HG02852 (cell line): ENCODE results near the gene FKBP7.
A peak's percentile ranks its signal among the peaks of the same experiment; 100 is the strongest.
"Not testable (repeated sequence)": the region's sequence is repeated elsewhere in the genome, so short reads cannot be mapped to it uniquely, and the experiment has no call there.

ENCODE experiments used
- ATAC-seq: cut with Tn5 transposase; IDR thresholded peaks from one replicate; pipeline ENCODE4 v1.9.1; 2021; ENCODE audit warnings: mild to moderate bottlenecking, moderate library complexity; ENCODE audit not compliant: unreplicated experiment

FKBP7 gene, protein sequence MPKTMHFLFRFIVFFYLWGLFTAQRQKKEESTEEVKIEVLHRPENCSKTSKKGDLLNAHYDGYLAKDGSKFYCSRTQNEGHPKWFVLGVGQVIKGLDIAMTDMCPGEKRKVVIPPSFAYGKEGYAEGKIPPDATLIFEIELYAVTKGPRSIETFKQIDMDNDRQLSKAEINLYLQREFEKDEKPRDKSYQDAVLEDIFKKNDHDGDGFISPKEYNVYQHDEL

DNA sequence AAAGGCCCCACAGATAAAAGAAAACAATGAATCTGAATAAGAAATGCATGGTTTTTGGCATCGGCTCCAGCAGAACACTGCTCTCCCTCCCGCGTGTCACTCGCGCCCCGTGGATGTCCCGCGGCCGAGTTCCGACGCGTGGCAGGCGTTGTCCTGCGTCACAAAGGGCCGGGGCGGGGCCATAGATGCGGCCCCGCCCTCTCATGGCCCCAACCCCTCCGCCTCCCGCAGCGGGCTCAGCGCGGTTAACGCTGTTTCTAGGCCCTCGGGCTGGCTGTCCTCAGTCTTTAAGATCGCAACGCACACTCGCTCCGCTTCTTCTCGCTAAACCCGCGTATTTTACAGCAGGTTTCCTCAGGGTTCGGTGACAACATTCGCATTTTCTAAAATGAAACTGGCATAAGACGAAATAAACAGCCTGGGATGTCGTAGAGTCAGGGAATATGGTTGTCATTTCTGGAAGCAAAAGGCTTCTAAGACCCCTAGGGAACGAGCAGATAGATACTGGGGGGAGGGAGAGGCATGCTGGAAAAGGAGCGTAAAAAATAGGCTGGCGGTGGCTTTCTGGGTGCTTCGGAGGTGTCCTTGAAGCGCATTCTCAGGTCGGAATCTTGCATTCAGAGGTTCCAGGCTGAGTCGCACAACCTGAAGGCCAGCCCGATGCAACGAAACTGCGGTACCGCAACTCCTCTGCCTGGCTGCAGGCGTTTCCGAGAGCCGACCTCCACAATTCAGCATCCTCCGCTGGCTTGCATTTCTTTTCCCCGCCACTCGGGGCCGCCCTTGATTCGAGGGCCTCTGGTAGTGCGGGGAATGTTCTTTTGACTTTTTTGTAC, at the start of gene FKBP7:
TSS of gene FKBP7 (minus strand) at position 162 of the 836 bp plus-strand sequence. CDS start at position 61, 101 bp downstream.
- peak; percentile 47 for ATAC-seq

DNA sequence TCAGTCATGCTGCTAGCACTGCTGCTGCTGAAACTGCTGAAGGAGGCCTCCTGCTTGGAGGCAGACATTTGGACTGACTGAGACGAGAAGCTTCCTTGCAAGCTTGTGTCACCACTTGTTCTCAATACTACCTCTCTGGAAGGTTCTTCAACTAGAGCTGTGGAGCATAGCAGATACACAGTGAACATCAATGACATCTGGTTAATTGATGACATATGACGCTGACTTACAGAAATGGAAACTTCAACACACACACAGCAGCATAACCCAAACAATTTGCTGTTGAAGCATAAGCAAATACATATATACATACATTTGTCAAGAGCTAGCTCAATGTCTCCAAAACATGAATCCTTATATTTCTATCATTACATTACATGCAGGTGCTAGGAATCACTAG, 49.2 kb upstream of the FKBP7 start:
- ATAC-seq, result no peak

DNA sequence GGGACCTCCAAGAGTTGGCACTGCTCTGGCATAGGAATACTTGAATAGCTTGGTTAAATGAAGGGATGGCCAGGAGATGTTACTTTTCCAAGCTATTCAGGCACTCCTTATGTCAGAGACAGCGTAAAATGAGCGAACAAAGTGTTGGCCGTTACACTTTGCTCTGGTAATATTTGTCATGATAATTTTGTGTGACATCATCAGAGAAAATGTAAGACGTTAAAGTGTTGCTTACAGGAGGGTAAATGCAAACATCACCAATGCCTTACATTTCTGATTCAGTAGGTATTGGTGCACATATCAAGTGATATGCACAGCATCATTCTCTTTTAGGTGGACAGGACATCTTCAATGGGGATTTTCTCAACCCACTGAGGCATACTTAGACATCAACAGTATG, 47.9 kb upstream of the FKBP7 start:
- no peak for ATAC-seq

DNA sequence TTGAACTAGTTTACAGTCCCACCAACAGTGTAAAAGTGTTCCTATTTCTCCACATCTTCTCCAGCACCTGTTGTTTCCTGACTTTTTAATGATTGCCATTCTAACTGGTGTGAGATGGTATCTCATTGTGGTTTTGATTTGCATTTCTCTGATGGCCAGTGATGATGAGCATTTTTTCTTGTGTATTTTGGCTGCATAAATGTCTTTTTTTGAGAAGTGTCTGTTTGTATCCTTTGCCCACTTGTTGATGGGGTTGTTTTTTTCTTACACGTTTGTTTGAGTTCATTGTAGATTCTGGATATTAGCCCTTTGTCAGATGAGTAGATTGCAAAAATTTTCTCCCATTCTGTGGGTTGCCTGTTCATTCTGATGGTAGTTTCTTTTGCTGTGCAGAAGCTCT, 47.1 kb upstream of the FKBP7 start:
- ATAC-seq, result not testable (repeated sequence)

DNA sequence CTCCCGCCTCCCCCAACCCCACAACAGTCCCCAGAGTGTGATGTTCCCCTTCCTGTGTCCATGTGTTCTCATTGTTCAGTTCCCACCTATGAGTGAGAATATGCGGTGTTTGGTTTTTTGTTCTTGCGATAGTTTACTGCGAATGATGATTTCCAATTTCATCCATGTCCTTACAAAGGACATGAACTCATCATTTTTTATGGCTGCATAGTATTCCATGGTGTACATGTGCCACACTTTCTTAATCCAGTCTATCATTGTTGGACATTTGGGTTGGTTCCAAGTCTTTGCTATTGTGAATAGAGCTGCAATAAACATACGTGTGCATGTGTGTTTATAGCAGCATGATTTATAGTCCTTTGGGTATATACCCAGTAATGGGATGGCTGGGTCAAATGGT, 46.6 kb upstream of the FKBP7 start:
- ATAC-seq, result not testable (repeated sequence)

DNA sequence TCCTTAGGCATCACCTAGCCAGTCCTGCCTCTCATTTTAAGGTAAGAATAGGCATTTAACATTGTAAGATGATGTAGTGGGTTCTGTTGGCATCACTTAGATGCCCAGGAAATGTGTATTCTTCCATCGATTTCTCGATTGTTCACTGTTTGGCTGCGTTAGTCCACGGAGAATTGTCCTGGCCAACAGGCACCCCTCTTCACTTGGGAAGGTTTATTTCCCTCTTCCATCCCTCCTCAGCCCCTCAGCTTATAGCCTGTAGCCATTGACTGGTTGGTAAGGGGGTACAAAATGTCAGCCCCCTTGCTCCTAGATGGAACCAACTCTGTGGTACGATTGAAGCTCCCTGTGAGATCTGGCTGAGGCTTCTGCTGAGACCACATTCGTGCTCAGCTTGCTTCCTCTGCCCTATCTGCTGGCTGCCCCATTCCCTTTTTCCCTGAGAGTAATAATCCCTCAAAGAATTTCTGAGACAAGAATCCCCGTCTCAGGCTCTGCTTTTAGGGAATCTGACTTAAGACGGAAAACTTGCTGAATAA, 45.3 kb upstream of the FKBP7 start:
- ATAC-seq, result peak; percentile 12

DNA sequence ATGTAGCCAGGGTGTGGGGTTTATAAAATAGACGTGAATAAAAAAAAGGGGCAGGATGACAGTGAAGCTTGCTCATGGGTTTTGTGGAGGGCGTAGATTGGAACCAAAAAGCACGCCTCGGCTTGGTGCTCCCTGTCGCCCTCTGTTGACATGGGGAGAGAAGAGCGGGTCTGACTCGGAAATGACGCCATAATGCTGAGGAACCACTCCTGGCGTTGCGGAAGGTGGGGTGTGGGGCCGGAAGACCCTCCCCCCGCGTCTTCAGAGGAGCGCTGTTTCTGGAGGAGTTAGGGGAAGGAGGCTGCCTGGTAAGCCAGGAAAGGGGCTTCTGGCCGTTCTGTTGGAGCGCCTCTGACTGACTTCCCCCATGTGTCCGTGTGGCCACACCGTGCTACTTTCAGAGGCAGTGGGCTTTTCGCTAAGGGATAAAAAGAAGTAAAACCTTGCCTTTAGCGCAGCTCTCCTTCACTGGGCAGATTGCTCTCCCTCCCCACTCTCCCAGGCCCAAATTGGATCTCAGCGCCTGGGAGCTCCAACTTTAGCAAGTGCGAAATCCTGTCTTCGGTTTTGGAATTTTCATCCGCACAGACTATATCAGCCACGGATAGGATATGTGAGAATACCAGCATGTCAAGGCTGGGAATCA, 44.7 kb upstream of the FKBP7 start:
- peak; percentile 94 for ATAC-seq

DNA sequence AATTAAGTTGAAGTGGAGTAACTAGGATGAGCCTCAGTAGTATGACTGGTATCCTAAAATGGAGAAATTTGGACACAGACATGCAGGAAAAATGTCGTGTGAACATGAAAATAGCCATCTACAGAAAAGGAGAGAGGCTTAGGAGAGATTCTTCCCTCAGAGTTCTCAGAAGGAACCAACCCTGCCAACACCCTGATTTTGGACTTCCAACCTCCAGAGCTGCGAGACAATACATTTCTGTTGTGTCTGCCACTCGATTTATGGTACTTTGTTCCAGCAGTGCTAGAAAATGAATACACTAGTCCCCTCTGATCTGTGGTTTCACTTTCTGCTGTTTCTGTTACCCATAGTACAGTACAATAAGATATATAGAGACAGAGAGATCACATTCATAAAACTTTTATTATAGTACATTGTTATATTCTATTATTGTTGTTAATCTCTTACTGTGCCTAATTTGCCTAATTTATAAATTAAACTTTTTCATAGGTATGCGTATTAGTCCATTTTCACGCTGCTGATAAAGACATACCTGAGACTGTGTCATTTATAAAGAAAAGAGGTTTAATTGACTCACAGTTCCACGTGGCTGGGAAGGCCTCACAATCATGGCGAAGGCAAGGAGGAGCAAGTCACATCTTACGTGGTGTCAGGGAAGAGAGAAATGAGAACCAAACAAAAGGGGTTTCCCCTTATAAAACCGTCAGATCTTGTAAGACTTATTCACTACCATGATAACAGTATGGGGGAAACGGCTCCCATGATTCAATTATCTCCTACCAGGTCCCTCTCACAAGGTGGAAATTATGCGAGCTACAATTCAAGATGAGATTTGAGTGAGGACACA, 43.1 kb upstream of the FKBP7 start:
- ATAC-seq, result no peak

DNA sequence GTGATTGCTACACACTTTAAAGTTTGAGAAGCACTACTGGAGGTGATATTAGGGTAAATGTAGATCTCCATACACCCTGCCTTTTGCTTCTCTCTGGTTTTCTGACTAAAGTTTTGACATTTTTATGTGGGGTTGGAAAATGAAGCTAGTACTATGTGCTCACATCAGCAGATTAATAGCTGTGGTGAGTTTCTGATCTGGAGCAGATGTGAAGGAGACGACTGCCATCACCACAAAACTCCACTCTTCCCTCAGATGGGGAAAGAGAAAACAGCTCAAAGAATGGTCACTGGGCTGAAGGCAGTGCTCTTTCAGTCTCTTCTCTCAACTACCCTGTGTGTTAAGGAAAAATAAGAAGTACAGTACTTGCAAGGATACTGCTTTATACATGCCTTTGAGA, 39.1 kb upstream of the FKBP7 start:
- ATAC-seq, result no peak

DNA sequence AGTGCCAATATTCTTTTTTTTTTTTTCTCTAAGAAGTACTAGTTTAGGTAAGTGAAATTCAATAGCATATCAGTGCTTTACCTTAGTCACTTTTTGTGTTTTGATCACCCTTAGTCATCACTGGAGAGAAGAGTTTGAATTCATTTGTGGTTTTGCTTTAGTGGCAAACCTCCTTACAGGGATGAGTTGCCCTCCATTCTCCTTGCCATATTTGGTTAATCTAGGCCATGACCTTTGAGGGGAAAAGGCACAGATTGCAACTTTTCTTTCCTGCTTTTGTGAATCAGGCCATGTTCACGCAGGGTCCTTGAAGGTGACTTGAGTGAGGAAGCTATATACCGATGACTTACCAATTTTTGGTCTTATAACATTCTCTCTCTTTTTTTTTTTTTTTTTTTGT, 36.3 kb upstream of the FKBP7 start:
- ATAC-seq, result no peak

DNA sequence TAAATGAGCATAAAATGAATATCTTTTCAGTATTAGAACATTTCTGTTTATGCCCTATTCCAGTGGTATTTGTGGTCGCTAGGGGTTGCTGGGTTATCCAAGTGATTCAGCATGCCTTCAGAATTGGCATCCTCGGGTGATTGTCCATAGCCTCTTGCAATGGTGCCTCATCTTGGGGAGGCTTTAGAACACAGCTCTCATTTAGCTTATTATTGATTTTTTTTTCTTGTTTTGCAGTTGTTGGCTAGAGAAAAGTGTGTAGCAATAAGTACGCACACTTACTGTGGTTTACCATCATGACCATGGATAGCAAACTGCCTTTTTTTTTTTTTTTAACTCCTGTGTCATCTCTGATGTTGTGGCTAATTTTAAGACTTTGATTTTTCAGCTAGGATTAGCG, 35.5 kb upstream of the FKBP7 start:
- ATAC-seq, result no peak

DNA sequence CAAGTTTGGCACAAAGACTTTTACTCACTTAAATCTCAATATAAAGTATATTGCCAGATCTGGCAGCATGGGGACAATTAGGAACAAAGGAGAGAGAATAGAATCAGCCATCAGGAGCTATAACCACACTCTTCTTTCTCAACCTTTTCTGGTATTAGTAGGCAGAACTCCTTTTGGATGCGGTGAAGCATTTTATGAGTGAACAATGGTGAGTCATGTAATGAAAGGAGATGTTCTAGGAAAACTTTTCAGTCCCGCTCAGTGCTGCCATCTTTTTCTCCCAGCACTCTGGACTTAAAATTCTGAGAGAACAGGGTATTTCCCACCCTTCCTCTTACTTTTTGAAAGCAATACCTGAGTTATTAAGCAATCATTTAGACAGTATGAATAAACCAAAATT, 34.1 kb upstream of the FKBP7 start:
- ATAC-seq, result no peak

DNA sequence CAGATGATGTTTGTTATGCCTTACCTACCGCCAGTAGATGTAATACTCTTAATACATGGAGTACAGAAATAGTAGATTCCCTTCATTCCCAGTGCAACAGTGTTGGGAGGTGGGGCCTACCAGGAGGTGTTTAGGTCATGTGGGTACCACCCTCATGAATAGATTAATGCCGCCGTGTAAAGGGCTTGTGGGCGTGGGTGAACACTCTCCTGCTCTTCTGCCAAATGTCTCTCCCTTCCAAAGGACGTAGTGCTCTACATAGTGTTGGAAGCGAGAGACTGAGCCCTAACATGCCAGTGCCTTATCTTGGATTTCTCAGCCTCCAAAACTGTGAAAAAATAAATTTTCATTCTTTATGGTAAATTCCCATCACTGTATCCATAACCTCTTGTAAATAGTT, 32.0 kb upstream of the FKBP7 start:
- no peak for ATAC-seq

DNA sequence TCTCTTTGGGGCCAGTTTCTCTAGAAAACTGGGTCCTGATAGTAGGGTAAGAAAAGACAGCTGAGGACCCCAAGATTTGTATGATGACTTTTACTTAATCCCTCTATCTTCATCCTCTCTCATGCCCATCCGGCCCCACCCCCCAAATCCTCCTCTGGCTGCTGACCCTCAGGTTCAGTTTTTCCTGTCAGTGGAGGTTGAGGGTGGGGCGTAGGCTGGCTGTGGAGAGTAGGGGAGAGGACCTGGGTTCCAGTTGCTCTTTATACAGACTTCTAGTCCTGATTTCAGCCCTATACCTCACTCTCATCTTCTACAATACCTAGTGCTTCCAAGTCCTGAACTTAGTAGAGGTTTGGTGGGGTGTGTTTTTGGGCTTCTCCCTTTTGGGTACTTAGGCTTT, 30.2 kb upstream of the FKBP7 start:
- no peak for ATAC-seq

DNA sequence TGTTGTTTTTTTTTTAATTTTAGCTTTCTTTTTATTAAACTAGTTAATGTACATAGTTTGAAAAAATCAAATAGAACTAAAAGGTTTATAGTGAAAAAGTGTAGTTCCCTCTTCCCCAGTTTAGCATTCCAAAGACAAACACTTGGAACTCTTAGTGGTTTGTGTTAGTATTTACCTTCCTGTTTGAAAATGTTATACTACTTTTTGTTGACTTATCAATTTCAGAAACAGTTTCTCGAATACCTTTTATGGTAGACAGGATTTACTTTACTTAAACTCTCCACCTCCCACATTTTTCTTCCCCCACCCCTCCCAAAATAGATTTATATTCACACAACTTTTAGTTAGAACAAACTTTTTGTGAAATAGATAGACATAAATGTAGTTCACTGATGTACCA, 28.5 kb upstream of the FKBP7 start:
- no peak for ATAC-seq

DNA sequence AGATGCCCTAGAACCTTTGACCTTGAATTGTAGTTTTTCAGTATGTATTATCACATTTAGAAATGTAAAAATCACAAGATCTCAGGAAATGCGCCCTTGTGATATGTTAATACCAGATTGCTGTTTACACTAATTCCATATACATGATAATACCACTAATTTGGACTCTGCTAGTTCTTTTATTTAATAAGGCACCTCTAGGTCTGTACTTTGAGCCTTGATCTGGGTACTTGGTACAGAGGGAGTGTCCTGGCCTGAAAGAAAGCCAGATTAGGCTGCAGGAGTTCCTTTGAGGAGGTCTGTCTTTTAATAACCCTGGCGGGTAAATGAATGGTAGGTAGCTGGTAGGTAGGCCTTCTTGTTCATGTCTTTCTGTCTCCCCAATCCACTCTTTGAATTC, 28.1 kb upstream of the FKBP7 start:
- ATAC-seq, result no peak

DNA sequence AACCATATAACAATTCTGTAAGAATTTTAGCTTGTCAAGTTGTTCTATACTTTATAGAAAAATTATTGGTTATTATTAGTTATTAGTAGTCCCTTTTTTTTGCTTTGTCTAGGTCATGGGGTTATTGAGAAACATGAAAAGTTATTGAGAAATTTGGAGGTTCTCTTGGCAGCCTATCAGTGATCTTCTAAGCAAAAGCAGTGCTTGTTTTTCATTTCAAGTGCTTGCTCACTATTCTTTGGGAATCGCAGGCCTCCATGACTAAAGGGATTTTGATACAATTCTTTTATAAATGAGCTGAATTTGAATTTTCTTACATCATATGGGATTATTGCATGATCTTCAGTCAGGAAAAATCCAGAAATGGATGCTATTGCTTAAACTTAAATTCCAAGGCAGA, 27.7 kb upstream of the FKBP7 start:
- ATAC-seq, result no peak

DNA sequence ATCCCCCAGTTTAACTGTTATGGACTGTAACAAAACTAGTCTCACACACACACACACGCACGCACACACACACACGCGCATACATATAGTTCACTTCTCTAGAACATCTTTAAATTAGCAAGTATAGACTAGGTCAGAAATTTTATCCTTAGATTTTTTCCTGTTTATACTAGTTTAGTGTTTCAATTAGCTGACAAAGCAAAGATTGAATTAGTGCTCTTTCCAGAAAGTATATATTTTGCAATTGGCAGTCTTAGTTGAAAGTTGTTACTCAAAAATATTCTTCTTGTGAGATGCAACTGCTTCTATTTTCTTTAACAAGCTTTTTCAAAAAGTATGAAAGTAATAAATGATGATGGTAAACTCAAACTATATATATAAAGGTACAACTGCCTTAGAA, 24.4 kb upstream of the FKBP7 start:
- ATAC-seq, result no peak

DNA sequence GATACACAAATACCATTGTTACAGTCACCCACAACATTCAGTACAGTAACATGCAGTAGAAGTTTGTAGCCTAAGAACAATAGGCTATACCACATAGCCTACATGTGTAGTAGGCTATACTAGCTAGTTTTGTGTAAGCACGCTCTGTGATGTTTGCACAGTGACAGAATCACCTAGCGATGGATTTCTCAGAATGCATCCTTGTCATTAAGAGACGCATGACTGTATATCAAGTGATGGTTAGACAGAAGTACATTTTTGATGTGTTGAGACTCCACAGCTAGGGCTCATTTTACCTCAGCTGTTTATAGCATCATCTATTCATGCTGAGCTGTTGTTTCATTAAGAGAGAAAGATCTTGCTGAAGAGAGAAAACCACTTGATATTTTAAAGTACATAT, 21.2 kb upstream of the FKBP7 start:
- ATAC-seq, result no peak

DNA sequence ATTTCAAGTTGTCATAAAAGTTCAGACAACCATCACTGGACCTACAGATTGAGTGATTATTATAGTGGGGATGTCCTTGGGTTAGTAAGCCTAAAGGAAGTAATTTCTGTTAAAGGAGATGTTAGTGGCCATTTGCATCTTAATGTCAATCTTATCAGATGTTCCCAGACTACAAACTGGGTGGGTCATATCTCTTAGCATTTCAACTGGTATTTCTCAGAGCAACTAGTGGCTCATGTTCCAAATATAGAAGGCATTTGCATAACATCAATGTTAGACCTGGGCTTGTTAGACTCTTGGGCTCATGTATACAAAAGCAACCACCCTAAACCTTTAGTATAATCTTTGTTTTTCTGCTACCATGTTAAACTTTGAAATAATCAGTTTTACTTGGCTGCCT, 19.7 kb upstream of the FKBP7 start:
- peak; percentile 51 for ATAC-seq

DNA sequence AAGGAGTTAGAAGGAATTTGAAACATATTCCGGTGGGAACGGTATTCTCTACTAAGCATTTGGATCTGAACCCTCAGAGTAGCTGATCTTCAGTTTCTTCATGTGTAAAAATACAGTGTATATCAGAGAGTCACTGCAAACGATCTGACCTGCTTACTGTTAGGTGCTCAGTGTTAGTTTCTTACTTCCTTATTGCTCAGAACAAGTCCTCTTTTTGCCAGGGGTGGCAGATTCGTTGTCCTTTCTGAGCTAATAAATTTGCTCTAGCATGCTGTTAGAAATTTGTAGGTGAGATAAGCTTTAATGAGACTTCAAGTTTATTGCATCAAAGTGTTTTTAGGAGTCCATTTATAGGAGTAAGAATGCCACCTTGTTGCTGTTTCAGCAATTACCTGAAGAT, 17.6 kb upstream of the FKBP7 start:
- ATAC-seq, result no peak
